GM18870 (cell line): Measurements from ENCODE around the gene CYP4F11.
"Not testable (repeated sequence)": the region's sequence is repeated elsewhere in the genome, so short reads cannot be mapped to it uniquely, and the experiment has no call there.

Experiments used
- ATAC-seq: cut with Tn5 transposase; IDR thresholded peaks from one replicate; pipeline ENCODE4 v1.9.1; 2021; ENCODE audit warnings: moderate library complexity; ENCODE audit not compliant: unreplicated experiment

The CYP4F11 gene

GRCh38 chr19:15923702-15924101 lies 10.6 kb downstream of the CYP4F11 start:
- no peak for ATAC-seq

GRCh38 chr19:15922021-15922420 lies 12.3 kb downstream of the CYP4F11 start:
- no peak for ATAC-seq

GRCh38 chr19:15919243-15919642 lies 15.1 kb downstream of the CYP4F11 start:
- ATAC-seq: no peak

DNA sequence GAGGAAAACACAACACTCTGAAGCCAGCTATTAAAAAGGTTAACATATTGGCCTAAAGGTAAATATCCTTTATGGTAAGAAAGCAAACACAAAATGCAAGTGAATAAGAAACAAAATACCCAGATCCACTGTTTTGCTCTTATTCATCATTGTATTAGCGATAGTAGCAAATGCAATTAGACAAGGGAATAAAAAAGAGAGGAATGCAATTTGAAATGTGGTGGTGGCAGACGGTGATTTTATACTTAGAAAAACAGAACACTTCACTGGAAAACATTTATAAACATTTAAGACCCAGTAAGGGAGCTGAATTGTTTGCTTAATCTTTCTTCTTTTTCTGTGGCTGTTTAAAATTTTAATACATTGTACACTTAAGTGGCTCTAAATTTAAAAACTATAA lies 19.2 kb downstream of the CYP4F11 start:
- ATAC-seq: no peak

GRCh38 chr19:15913830-15914229 lies 20.5 kb downstream of the CYP4F11 start:
- no peak for ATAC-seq

DNA sequence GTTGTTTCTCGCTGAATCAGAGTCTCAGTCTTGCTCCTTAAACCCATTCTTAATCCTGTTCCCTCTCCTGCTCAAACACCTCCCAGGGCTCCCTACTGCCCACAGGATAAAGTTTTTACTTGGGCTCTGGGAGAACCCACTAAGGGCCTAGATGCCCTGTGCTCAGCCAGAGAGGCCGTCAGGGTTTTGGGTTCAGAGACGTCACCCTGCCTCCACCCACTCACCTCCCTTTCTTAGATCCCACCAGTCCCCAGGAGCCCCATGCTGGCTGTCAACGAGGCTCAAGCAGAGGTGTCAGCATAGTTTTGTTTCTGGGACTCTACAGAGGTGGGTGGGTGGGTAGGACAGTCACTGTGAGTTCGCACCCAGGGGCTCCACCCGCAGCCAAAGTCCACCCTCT lies 20.9 kb downstream of the CYP4F11 start:
- ATAC-seq: no peak

DNA sequence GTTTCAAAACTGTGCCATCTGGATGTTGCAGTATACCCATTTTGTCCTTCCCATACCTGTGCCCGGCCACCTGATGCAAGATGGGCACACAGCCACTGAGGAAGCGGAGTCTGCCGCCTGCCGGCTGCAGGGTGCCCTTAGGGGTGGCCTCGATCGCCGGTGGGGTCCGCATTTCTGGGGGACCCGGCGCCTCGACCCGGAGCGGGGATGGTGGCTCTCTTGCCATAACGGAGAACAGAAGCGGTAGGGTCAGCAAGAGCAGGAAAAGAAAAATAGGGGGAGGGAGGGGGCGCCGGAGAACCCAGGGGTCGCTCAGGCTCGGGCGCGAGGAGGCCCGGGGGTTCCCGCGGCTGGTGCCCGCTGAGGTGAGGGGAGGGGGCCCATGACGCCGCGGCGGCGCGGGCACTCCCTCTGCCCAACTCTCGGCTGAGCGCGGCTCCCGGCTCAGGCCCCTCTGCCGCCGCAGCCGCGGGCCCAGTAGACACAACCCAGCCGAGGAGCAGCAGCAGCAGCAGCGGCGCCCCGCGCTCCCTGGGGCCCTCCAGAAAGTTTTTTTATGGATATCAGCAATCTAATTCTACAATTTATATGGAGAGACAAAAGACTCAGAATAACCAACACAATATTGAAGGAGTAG lies 22.6 kb downstream of the CYP4F11 start:
- no peak for ATAC-seq

DNA sequence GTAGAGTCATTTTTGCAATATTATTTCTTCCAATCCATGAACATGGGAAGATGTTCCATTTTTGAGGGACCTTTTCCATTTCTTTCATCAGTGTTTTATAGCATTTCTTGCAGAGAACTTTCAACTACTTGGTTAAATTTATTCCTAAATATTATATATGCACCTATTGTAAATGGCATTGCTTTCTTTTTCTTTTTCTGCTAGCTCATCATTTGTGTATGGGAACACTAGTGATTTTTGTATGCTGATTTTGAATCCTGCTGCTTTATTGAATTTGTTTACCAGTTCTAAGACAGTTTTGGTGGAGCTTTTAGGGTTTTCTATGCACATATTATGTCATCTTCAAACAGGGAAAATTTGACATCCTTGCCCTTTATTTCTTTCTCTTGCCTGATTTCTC lies 29.3 kb downstream of the CYP4F11 start:
- ATAC-seq: no peak

DNA sequence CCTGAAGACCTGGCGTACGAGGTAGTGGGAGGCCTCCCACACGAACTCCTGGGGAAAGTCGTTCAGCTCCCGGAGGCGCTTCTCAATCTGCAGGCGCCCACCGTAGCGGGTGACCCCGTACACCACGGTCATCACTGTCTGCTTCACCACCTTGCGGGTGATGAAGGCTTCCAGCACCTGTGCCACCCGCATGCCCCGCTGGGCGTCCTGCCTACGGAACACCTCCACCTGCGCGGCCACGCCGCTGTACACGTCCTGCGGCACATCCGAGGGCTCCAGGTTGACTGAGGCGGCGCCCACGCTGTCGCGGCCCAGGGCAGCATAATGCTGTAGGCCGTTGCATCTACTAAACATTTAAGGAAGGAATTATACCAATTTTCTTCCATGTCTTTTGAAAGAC lies 31.4 kb downstream of the CYP4F11 start:
- ATAC-seq: not testable (repeated sequence)

DNA sequence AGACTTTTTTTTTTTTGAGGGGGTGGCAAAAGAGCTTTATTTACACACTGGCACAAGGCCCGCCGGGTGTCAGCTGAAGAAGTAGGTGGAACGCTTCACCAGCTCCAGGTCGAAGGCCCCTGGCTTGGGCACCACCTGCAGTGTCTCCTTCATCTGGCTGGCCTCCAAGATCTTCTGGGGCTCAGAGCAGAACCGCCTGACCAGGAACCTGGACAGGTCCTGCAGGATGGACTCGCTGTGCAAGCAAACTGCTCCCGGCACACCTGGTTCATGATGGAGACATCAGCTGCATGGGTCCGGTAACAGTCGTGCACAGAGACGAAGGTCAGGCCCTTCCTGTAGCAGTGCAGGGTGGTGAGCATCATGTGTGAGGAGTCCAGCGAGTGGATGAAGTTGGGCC lies 32.1 kb downstream of the CYP4F11 start:
- no peak for ATAC-seq

- ATAC-seq: no peak
These were observed 33.8 kb downstream of the CYP4F11 start for GRCh38 chr19:15900504-15900903.

- ATAC-seq: not testable (repeated sequence)
These were observed 34.3 kb downstream of the CYP4F11 start for GRCh38 chr19:15900032-15900431.

GRCh38 chr19:15899561-15899960 lies 34.8 kb downstream of the CYP4F11 start:
- not testable (repeated sequence) for ATAC-seq

DNA sequence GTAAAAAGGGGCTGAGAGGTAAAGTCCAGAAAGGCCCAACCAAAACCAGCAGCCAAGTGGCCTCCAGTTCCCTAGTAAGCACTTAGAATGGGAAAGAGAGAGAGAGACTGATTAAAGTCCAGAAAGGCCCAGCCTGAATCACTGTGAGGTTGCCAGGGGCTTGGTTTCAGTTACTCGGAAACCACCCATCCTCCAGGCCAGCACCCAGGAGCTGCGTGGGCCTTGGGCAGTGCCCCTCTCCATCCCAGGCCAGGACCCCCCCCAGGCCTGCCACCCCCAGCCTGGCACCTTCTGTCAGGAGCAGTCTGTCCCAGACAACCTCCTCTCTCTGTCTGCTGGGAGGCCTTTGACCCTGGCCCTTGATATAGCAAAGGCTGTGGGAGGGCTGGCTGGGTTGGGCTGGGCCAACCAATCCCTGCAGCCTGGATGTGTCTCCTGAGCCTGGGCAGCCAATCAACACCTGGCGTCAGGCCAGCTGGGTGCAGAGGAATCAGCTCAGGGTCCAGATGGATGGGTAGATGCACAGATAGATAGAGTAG lies 36.5 kb downstream of the CYP4F11 start, which contains the start of gene CYP4F2:
CYP4F2 (minus strand) TSS at position 337 of the 539 bp plus-strand sequence. CDS start 463 bp downstream, outside the sequence.
- no peak for ATAC-seq

GRCh38 chr19:15897026-15897737 lies 37.1 kb downstream of the CYP4F11 start:
- ATAC-seq: no peak

DNA sequence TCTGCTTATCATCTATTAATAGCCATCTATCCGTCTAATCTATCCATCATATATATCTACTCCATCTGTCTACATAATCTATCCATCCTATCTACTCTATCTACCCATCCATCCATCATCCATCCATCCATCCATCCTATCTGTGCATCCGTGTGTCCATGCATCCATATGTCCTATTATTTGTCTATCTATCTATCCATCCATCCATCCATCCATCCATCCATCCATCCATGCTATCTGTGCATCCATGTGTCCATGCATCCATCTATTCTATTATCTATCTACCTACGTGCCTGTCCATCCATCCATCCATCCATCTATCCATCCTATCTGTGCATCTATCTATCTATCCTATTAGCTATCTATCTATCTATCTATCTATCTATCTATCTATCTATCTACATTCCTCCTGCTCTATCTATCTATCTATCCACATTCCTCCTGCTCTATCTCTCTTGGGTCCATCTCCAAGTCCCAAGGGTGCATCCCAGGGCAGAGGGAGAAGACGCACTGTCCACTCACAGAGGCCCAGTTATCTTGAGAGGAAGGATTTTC lies 38.4 kb downstream of the CYP4F11 start:
- no peak for ATAC-seq

- ATAC-seq: no peak
These were observed 40.0 kb downstream of the CYP4F11 start for GRCh38 chr19:15894359-15894758.

GRCh38 chr19:15893477-15893876 lies 40.9 kb downstream of the CYP4F11 start:
- ATAC-seq: no peak

GRCh38 chr19:15892012-15892411 lies 42.3 kb downstream of the CYP4F11 start:
- ATAC-seq: no peak

DNA sequence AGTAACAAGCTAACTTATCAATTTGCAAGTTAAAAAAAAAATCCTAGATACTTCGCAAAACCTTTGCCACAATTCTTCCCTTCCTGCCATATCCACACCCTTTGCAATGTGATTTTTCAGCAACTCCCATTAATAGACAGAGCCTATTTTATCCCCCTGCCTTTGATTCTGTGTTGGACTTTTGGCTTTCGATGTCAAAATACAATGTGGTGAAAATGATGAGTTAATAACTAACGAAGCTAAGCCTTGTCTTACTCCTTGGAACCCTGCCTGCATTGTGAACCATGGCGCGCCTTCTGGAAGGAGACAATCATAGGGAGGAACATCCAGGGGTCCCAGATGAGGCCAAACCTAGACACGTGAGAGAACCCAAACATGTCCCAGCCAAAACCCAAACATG lies 42.9 kb downstream of the CYP4F11 start:
- ATAC-seq: no peak

GRCh38 chr19:15889339-15889738 lies 45.0 kb downstream of the CYP4F11 start:
- ATAC-seq: not testable (repeated sequence)

DNA sequence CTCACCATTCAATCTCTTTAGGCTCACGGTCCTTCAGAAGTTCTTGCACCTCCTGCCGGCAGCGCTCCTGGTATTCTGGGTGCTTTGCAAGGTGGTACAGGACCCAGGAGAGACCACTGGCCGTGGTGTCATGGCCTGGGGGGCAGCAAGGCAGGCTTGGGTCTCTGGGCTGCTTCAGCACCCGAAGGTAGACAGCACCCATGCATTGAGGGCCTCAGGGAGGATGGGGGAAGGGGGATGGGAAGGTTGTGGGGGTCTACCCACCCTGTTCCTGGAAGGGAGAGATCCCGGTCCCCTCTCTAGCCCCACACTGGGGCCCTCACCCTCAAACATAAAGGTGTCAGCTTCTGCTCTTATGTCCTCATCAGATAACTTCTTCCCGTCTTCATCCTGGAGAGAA lies 48.4 kb downstream of the CYP4F11 start:
- no peak for ATAC-seq
